GM20000 (cell line): ENCODE results near the gene SLC16A10.

Source experiments
- DNase-seq: peaks from one replicate; pipeline ENCODE4 v3.0.0; 2012; ENCODE audit warnings: low spot score
- TF ChIP-seq, protein P1 (sequence below): IDR thresholded peaks from 2 replicates; pipeline ENCODE4 v1.5.1; 2012; ENCODE audit warnings: mild to moderate bottlenecking, control low read depth; ENCODE audit errors: extremely low read depth, missing control alignments

Gene SLC16A10

GRCh38 chr6:111070105-111071005 lies 16.9 kb upstream of the SLC16A10 start:
- TF ChIP-seq, protein P1, sequence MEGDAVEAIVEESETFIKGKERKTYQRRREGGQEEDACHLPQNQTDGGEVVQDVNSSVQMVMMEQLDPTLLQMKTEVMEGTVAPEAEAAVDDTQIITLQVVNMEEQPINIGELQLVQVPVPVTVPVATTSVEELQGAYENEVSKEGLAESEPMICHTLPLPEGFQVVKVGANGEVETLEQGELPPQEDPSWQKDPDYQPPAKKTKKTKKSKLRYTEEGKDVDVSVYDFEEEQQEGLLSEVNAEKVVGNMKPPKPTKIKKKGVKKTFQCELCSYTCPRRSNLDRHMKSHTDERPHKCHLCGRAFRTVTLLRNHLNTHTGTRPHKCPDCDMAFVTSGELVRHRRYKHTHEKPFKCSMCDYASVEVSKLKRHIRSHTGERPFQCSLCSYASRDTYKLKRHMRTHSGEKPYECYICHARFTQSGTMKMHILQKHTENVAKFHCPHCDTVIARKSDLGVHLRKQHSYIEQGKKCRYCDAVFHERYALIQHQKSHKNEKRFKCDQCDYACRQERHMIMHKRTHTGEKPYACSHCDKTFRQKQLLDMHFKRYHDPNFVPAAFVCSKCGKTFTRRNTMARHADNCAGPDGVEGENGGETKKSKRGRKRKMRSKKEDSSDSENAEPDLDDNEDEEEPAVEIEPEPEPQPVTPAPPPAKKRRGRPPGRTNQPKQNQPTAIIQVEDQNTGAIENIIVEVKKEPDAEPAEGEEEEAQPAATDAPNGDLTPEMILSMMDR = no peak
- no peak for DNase-seq

DNA sequence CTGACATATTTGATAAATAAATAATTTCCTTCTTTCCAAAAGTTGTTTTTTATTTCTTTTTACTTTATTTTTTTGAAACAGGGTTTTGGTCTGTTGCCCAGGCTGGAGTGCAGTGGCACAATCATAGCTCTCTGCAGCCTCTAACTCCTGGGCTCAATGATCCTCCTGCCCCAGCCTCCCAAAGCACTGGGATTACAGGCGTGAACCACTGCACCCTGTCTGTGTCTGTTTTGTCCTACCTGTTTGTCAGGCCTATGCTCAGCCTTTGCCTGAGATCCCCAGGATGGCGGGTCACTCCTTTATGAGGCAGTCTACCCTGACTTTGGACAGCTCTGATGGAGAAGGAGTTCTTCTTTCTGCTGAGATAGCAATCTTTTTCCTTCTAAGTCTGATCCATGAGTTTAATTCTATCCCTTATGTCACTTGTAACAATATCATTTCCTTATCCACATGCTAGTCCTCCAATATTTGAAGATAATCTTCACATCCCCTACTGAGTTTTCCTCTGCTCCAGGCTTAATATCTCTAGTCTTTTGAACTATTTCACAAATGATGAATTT lies 14.4 kb upstream of the SLC16A10 start:
- TF ChIP-seq, protein P1 = no peak

DNA sequence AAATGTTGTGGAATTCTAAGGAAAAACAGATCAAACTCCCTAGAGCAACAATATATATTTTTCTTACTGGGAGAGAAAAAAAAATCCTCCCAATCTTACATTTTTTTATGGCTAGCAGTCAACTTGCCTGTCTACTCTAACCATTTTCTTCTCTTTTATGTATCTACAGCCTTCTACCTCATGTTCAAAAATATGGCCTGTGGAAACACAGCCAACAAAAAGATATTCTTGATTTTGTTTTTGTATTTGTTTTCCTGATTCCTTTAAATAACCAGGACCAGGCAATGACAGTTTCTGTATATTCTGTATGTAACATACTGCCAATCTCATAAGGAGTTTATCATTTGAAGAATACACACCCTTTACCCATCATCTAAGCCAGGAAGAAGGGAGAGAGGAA lies 13.0 kb upstream of the SLC16A10 start:
- no peak for DNase-seq
- TF ChIP-seq, protein P1 = no peak

More for the DNA sequence above, 14.4 kb upstream of the SLC16A10 start:
- no peak for DNase-seq

- TF ChIP-seq, protein P1 = no peak
- no peak for DNase-seq
Observed at GRCh38 chr6:111076024-111076695, 11.1 kb upstream of the SLC16A10 start.

- no peak for DNase-seq
Observed at GRCh38 chr6:111080698-111081097, 6.6 kb upstream of the SLC16A10 start.

GRCh38 chr6:111086685-111087084 lies 618 bp upstream of the SLC16A10 start:
- DNase-seq = no peak
- TF ChIP-seq, protein P1 = no peak

More at GRCh38 chr6:111080698-111081097, 6.6 kb upstream of the SLC16A10 start:
- TF ChIP-seq, protein P1 = no peak
